Fibroblast of pulmonary artery (primary cell): ENCODE measurements around the gene ESR1.
A peak's percentile ranks its signal among the peaks of the same experiment; 100 is the strongest.

ENCODE experiments used
- DNase-seq: peaks from one replicate; pipeline ENCODE4 v3.0.0-alpha.2; 2010; ENCODE audit warnings: low read depth
- H3K4me3 ChIP-seq: replicated peaks from 2 replicates; pipeline ENCODE4 v1.5.1; 2011; ENCODE audit warnings: low read depth, mild to moderate bottlenecking, control low read depth, low read length, moderate library complexity
- TF ChIP-seq, protein P1 (sequence below): IDR thresholded peaks from 2 replicates; pipeline ENCODE4 v1.5.1; 2011; ENCODE audit warnings: mild to moderate bottlenecking, control low read depth, low read length, inconsistent platforms; ENCODE audit errors: missing control alignments

Gene ESR1

DNA sequence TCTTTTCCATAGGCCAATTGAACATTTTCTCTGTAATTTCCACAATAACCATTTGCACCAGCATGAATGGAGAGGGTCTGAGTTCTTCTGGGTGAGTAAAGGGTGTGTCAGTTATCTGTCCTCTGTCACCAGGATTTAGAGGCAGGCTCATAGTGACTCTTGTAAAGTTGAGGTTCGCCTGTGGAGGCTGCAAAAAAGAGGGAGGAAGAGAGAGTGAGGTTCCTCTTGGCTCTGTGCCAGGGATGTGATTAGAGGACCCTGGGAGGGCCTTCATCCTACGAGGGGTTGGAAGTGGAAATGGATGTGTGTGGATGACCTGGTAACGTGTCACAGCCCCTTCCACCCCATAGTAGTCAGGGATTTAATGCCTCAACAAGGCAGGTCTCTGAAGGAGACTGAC lies 242.0 kb downstream of the ESR1 start:
- no peak for DNase-seq
- TF ChIP-seq, protein P1, sequence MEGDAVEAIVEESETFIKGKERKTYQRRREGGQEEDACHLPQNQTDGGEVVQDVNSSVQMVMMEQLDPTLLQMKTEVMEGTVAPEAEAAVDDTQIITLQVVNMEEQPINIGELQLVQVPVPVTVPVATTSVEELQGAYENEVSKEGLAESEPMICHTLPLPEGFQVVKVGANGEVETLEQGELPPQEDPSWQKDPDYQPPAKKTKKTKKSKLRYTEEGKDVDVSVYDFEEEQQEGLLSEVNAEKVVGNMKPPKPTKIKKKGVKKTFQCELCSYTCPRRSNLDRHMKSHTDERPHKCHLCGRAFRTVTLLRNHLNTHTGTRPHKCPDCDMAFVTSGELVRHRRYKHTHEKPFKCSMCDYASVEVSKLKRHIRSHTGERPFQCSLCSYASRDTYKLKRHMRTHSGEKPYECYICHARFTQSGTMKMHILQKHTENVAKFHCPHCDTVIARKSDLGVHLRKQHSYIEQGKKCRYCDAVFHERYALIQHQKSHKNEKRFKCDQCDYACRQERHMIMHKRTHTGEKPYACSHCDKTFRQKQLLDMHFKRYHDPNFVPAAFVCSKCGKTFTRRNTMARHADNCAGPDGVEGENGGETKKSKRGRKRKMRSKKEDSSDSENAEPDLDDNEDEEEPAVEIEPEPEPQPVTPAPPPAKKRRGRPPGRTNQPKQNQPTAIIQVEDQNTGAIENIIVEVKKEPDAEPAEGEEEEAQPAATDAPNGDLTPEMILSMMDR, result no peak

DNA sequence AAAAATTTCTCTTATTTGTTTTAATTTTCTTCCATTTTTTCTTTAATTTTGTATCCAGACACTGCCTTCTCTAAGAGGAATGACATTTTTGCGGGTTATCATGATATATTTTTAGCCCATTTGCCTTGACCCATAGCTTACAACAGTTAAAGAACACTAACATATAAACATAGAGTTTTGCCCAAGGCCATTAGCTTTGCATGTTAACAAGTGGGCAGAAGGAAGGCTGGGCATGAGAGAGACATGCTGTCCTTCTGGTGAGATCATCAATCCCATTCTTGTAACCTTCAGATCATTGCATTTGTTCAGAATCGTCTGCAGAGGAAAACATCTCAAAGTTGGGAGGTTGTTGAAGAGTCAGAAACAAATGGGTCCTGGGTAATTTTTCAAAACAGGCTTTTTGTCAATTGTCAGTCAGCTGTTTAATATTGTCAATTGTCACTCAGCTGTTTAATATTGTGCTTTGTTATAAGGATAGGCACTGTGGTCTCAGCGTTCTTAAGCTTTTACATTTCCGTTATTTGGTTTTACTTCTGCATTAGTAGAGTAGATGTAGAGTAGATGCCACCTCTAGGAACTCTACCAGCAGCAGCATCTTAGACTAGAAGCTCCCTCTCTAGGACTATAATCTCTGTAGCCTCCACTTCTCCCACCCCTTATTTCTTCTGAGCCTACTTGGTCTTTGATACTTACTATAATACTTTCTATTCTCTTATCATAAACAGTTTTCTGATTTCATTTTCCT lies 243.1 kb downstream of the ESR1 start:
- H3K4me3 ChIP-seq, result no peak overlapping the region
- TF ChIP-seq, protein P1, result no peak
- DNase-seq, result no peak

More for the DNA sequence above, 242.0 kb downstream of the ESR1 start:
- no peak overlapping the region for H3K4me3 ChIP-seq

DNA sequence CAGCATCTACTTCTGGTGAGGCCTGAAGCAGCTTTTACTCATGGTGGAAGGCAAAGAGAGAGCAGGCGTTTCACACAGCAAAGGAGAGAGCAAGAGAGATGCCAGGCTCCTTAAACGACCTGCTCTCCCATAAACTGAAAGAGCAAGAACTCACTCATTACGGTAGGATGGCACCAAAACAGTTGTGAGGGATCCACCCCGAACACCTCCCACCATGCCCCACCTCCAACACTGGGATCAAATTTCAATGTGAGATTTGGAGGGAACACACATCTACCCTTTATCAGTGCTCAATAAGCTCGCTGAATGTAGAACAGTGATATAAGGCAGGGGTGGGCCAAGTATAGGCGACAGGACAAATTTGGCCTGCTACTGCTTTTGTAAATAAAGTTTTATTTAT lies 244.6 kb downstream of the ESR1 start:
- no peak overlapping the region for H3K4me3 ChIP-seq
- TF ChIP-seq, protein P1, result no peak
- DNase-seq, result no peak

DNA sequence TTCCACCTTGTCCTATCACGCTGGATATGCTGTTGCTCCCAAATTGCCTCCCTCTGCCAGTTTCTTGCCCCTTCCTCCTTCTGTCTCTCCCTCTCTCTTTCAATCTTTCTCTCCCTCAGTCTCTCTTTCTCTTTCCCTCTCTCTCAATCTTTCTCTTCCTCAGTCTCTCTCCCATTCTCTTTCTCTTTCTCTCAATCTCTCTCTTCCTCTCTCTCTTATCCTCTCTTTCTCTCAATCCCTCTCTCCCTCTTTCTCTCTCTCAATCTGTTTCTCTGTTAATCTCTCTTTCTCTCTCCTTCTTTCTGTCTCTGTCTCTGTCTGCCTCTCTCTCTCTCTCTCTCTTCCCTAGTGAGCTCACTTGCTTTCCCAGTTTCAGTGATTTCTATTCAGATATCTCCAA lies 245.8 kb downstream of the ESR1 start:
- H3K4me3 ChIP-seq, result no peak overlapping the region
- TF ChIP-seq, protein P1, result no peak
- no peak for DNase-seq

DNA sequence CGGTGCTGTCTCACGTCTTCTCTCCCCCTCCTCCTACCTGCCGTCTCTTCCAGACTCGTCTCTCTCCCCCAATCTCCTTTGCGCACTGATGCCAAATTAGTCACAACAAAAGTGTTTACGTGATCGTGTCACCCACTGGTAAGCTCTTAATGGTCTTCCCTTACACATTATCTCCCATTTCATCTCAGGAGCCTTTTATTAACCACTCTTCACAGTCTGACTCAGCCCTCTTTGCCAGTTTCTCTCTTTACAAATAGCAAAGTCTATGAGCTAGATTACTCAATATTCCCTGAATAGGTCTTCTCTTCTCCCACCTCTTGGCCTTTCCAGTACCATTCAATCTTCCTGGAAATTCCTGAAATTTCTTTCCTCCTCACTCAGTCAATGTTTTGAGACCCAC lies 247.0 kb downstream of the ESR1 start:
- TF ChIP-seq, protein P1, result no peak
- H3K4me3 ChIP-seq, result no peak overlapping the region
- peak; percentile 6 for DNase-seq

DNA sequence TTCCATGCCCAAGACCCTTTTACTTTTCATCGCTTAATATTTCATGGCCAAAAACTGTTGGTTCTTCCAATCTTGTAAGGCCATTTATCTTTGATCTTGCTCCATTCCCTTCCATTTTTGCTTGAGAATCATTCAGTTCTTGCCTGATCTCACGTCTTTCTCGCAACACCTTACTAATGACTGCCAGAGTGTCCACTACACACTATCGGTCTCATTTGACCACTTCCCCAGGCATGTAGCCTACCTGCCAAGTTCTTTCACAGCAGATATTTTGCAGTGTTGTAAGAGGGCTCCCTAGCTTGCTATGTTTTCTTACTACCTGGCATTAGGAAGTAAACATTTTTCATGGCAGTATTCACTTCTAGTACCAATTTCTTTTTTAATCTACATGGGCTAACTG lies 248.0 kb downstream of the ESR1 start:
- TF ChIP-seq, protein P1, result no peak
- DNase-seq, result no peak
- no peak overlapping the region for H3K4me3 ChIP-seq
